ENCODE data around the gene POMT2.
"Not testable (repeated sequence)": the region's sequence is repeated elsewhere in the genome, so short reads cannot be mapped to it uniquely, and the experiment has no call there.

The POMT2 gene

GRCh38 chr14:77346495-77346894 lies 25.8 kb upstream of the POMT2 start:
- TF ChIP-seq POLR2A (IDR thresholded peaks at IDR 0.05; ENCODE audit: low read depth, low read length) (no peak), SPI1 (IDR thresholded peaks at IDR 0.05; ENCODE audit: low read depth, low read length) (no peak), TAF1 (IDR thresholded peaks at IDR 0.05; ENCODE audit: low read depth, low read length) (no peak), PAX5 (IDR thresholded peaks at IDR 0.05; ENCODE audit: insufficient read depth, low read length, severe bottlenecking) (no peak), POLR2AphosphoS5 (IDR thresholded peaks at IDR 0.05; ENCODE audit: low read depth, low read length) (no peak), POU2F2 (IDR thresholded peaks at IDR 0.05; ENCODE audit: low read depth, low read length) (no peak)
- FAIRE-seq (no peak), DNase-seq (ENCODE audit: insufficient read length, low spot score) (no peak)

- no peak for FAIRE-seq
- TF ChIP-seq PAX5 (IDR thresholded peaks at IDR 0.05; ENCODE audit: insufficient read depth, low read length, severe bottlenecking) = no peak
- no peak for TF ChIP-seq POU2F2 (IDR thresholded peaks at IDR 0.05; ENCODE audit: low read depth, low read length)
- TF ChIP-seq POLR2A (IDR thresholded peaks at IDR 0.05; ENCODE audit: low read depth, low read length) = no peak
Observed at GRCh38 chr14:77344377-77344996, 23.8 kb upstream of the POMT2 start.

GRCh38 chr14:77343662-77344061 lies 23.0 kb upstream of the POMT2 start:
- DNase-seq (ENCODE audit: insufficient read length, low spot score) = no peak
- no peak for FAIRE-seq
- no peak for TF ChIP-seq POLR2AphosphoS5 (IDR thresholded peaks at IDR 0.05; ENCODE audit: low read depth, low read length)
- TF ChIP-seq POLR2A (IDR thresholded peaks at IDR 0.05; ENCODE audit: low read depth, low read length) = no peak
- TF ChIP-seq SPI1 (IDR thresholded peaks at IDR 0.05; ENCODE audit: low read depth, low read length) = no peak
- TF ChIP-seq PAX5 (IDR thresholded peaks at IDR 0.05; ENCODE audit: insufficient read depth, low read length, severe bottlenecking) = no peak
- no peak for TF ChIP-seq POU2F2 (IDR thresholded peaks at IDR 0.05; ENCODE audit: low read depth, low read length)
- TF ChIP-seq TAF1 (IDR thresholded peaks at IDR 0.05; ENCODE audit: low read depth, low read length) = no peak

More at GRCh38 chr14:77344377-77344996, 23.8 kb upstream of the POMT2 start:
- no peak for DNase-seq (ENCODE audit: insufficient read length, low spot score)

- no peak for FAIRE-seq
Observed at GRCh38 chr14:77342726-77343397, 22.2 kb upstream of the POMT2 start.

GRCh38 chr14:77340389-77340788 lies 19.7 kb upstream of the POMT2 start:
- TF ChIP-seq POU2F2 (IDR thresholded peaks at IDR 0.05; ENCODE audit: low read depth, low read length) (no peak), SPI1 (IDR thresholded peaks at IDR 0.05; ENCODE audit: low read depth, low read length) (no peak), POLR2AphosphoS5 (IDR thresholded peaks at IDR 0.05; ENCODE audit: low read depth, low read length) (no peak), TAF1 (IDR thresholded peaks at IDR 0.05; ENCODE audit: low read depth, low read length) (no peak), PAX5 (IDR thresholded peaks at IDR 0.05; ENCODE audit: insufficient read depth, low read length, severe bottlenecking) (no peak), POLR2A (IDR thresholded peaks at IDR 0.05; ENCODE audit: low read depth, low read length) (no peak)
- FAIRE-seq = no peak
- DNase-seq (ENCODE audit: insufficient read length, low spot score) = no peak

More at GRCh38 chr14:77342726-77343397, 22.2 kb upstream of the POMT2 start:
- no peak for TF ChIP-seq POLR2AphosphoS5 (IDR thresholded peaks at IDR 0.05; ENCODE audit: low read depth, low read length)
- no peak for TF ChIP-seq POLR2A (IDR thresholded peaks at IDR 0.05; ENCODE audit: low read depth, low read length)
- no peak for TF ChIP-seq PAX5 (IDR thresholded peaks at IDR 0.05; ENCODE audit: insufficient read depth, low read length, severe bottlenecking)
- TF ChIP-seq SPI1 (IDR thresholded peaks at IDR 0.05; ENCODE audit: low read depth, low read length) = no peak
- TF ChIP-seq TAF1 (IDR thresholded peaks at IDR 0.05; ENCODE audit: low read depth, low read length) = no peak
- TF ChIP-seq POU2F2 (IDR thresholded peaks at IDR 0.05; ENCODE audit: low read depth, low read length) = no peak
- DNase-seq (ENCODE audit: insufficient read length, low spot score) = no peak

GRCh38 chr14:77339407-77339806 lies 18.7 kb upstream of the POMT2 start:
- FAIRE-seq = no peak
- no peak for DNase-seq (ENCODE audit: insufficient read length, low spot score)
- TF ChIP-seq TAF1 (IDR thresholded peaks at IDR 0.05; ENCODE audit: low read depth, low read length) (no peak), SPI1 (IDR thresholded peaks at IDR 0.05; ENCODE audit: low read depth, low read length) (no peak), POLR2AphosphoS5 (IDR thresholded peaks at IDR 0.05; ENCODE audit: low read depth, low read length) (no peak), POLR2A (IDR thresholded peaks at IDR 0.05; ENCODE audit: low read depth, low read length) (no peak), PAX5 (IDR thresholded peaks at IDR 0.05; ENCODE audit: insufficient read depth, low read length, severe bottlenecking) (no peak), POU2F2 (IDR thresholded peaks at IDR 0.05; ENCODE audit: low read depth, low read length) (no peak)

GRCh38 chr14:77338302-77338701 lies 17.6 kb upstream of the POMT2 start:
- TF ChIP-seq POLR2AphosphoS5 (IDR thresholded peaks at IDR 0.05; ENCODE audit: low read depth, low read length) (no peak), POU2F2 (IDR thresholded peaks at IDR 0.05; ENCODE audit: low read depth, low read length) (no peak), PAX5 (IDR thresholded peaks at IDR 0.05; ENCODE audit: insufficient read depth, low read length, severe bottlenecking) (no peak), SPI1 (IDR thresholded peaks at IDR 0.05; ENCODE audit: low read depth, low read length) (no peak), TAF1 (IDR thresholded peaks at IDR 0.05; ENCODE audit: low read depth, low read length) (no peak), POLR2A (IDR thresholded peaks at IDR 0.05; ENCODE audit: low read depth, low read length) (no peak)
- no peak for FAIRE-seq
- DNase-seq (ENCODE audit: insufficient read length, low spot score) = no peak

GRCh38 chr14:77337880-77338279 lies 17.2 kb upstream of the POMT2 start:
- no peak for TF ChIP-seq POLR2A (IDR thresholded peaks at IDR 0.05; ENCODE audit: low read depth, low read length)
- DNase-seq (ENCODE audit: insufficient read length, low spot score) (no peak), FAIRE-seq (no peak)

GRCh38 chr14:77337255-77337654 lies 16.6 kb upstream of the POMT2 start:
- FAIRE-seq; DNase-seq (ENCODE audit: insufficient read length, low spot score): not testable (repeated sequence)

- FAIRE-seq = no peak
- DNase-seq (ENCODE audit: insufficient read length, low spot score) = no peak
- no peak for TF ChIP-seq SPI1 (IDR thresholded peaks at IDR 0.05; ENCODE audit: low read depth, low read length)
- no peak for TF ChIP-seq TAF1 (IDR thresholded peaks at IDR 0.05; ENCODE audit: low read depth, low read length)
- no peak for TF ChIP-seq PAX5 (IDR thresholded peaks at IDR 0.05; ENCODE audit: insufficient read depth, low read length, severe bottlenecking)
- no peak for TF ChIP-seq POU2F2 (IDR thresholded peaks at IDR 0.05; ENCODE audit: low read depth, low read length)
- no peak for TF ChIP-seq POLR2AphosphoS5 (IDR thresholded peaks at IDR 0.05; ENCODE audit: low read depth, low read length)
- TF ChIP-seq POLR2A (IDR thresholded peaks at IDR 0.05; ENCODE audit: low read depth, low read length) = no peak
Observed at GRCh38 chr14:77335576-77335975, 14.9 kb upstream of the POMT2 start.

Measured in GM12891 (cell line).